K562 (cell line): ENCODE data around the gene FARP1.

Experiments used
- ATF4 ChIP-seq: fragments of 450-650 bp; formaldehyde crosslinking; IDR thresholded peaks from 2 replicates; pipeline ENCODE4 v1.4.0; 2022; ENCODE audit warnings: mild to moderate bottlenecking, moderate library complexity
- CHD2 ChIP-seq: IDR thresholded peaks from 2 replicates; pipeline ENCODE4 v1.6.1; 2011; ENCODE audit warnings: low read depth, low read length
- KDM1A ChIP-seq, 2 experiments: fragments of 450-650 bp; IDR thresholded peaks; 2 replicates each; pipeline ENCODE4 v1.6.1; 2016; ENCODE audit warnings: mild to moderate bottlenecking in 2 of 2
- SMAD3 ChIP-seq: fragments of 450-650 bp; formaldehyde crosslinking; conservative IDR thresholded peaks from 2 replicates; pipeline ENCODE4 v1.4.0; 2020; ENCODE audit warnings: mild to moderate bottlenecking
- SMARCC2 ChIP-seq: fragments of 450-650 bp; IDR thresholded peaks from 2 replicates; pipeline ENCODE4 v1.6.1; 2017; ENCODE audit warnings: antibody characterized with exemption, moderate library complexity, mild to moderate bottlenecking, low read depth
- U2AF2 ChIP-seq: fragments of 200-400 bp; formaldehyde crosslinking; optimal IDR thresholded peaks from 2 replicates; pipeline ENCODE3; 2017; ENCODE audit warnings: low read depth, mild to moderate bottlenecking, low read length
- ZBTB1 ChIP-seq: sonication (generic); formaldehyde crosslinking; IDR thresholded peaks from 2 replicates; pipeline ENCODE4 v1.8.1; 2023; ENCODE audit warnings: missing genetic modification reagents, low read depth, mild to moderate bottlenecking, borderline replicate concordance
- ZNF639 ChIP-seq, 2 experiments: fragments of 200-800 bp in 1 of 2; sonication (Bioruptor generic) in 1 of 2; sonication (generic) in 1 of 2; formaldehyde crosslinking in 1 of 2; IDR thresholded peaks in 1 of 2; conservative IDR thresholded peaks in 1 of 2; 2 replicates each; pipeline versions ENCODE4 v1.5.0 to v1.6.1; 2016 to 2020; ENCODE audit warnings: missing compliant biosample characterization in 1 of 2, missing genetic modification characterization in 1 of 2, missing genetic modification reagents in 1 of 2
- ZNF778 ChIP-seq: fragments of 450-650 bp; formaldehyde crosslinking; IDR thresholded peaks from 2 replicates; pipeline ENCODE4 v1.4.0; 2020; ENCODE audit warnings: mild to moderate bottlenecking, moderate library complexity

DNA sequence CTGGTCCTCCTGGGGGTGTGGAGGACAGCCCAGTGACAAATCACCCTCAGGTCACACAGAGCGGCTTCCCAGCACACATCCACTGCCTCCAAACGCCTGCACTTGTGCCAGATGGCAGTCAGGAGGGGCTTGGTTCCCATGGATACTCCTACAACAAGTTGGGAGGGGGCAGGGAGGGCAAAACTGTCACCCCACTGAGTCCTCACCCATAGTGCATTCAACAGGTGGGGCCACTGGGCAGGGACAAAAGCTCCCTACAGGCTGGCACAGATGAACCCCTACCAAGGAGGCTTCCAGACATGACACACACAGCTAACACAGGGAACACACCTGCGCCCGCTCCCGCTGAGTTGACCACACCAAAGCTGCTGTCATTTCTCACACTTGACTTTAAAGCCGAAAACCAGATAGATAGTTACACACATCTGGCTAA is 313.5 kb downstream of the FARP1 start:
- TF ChIP-seq ZBTB1 (CRISPR knock-in tag): no peak
- TF ChIP-seq ZNF778 (CRISPR knock-in tag): no peak
- no peak for TF ChIP-seq CHD2
- TF ChIP-seq ATF4: no peak
- no peak for TF ChIP-seq SMARCC2
- no peak for TF ChIP-seq U2AF2
- no peak for TF ChIP-seq SMAD3 (CRISPR knock-in tag)
- no peak for TF ChIP-seq ZNF639 (CRISPR knock-in tag; conservative IDR thresholded peaks at IDR 0.05 in 1 of 2, IDR thresholded peaks at IDR 0.05 in 1 of 2)
- no peak for TF ChIP-seq KDM1A (IDR thresholded peaks at IDR 0.05)
